Kasumi-1 (cell line): ENCODE data around the gene C14orf93.

Experiments used
- DNase-seq, 2 experiments: peaks; one replicate each; lab custom pipeline; 2025; lab: John Stamatoyannopoulos, UW

C14orf93 gene

GRCh38 chr14:23009939-23010726, at the start of gene C14orf93:
Gene C14orf93 (minus strand): TSS chr14:23010143. CDS start chr14:22999023, 11,120 bp downstream.
- peak; percentile 69 to 71 for DNase-seq

GRCh38 chr14:23058654-23059504, 48.9 kb upstream of the C14orf93 start:
- DNase-seq: no peak

- no peak for DNase-seq
These were observed 48.1 kb upstream of the C14orf93 start for GRCh38 chr14:23057757-23058653.

- DNase-seq: no peak
These were observed 47.2 kb upstream of the C14orf93 start, which contains the start of gene CDH24 for GRCh38 chr14:23056956-23057756. Gene CDH24 (minus strand): TSS chr14:23057520. CDS start chr14:23055733, 1,787 bp downstream.

GRCh38 chr14:23056145-23056955, 46.4 kb upstream of the C14orf93 start:
- DNase-seq: no peak

GRCh38 chr14:23055621-23056144, 45.7 kb upstream of the C14orf93 start:
- DNase-seq: no peak

GRCh38 chr14:23055147-23055550, 45.2 kb upstream of the C14orf93 start:
- DNase-seq: no peak

GRCh38 chr14:23054000-23054811, 44.3 kb upstream of the C14orf93 start:
- DNase-seq: no peak

GRCh38 chr14:23053426-23053825, 43.5 kb upstream of the C14orf93 start:
- DNase-seq: no peak

- no peak for DNase-seq
These were observed 42.7 kb upstream of the C14orf93 start for GRCh38 chr14:23052671-23053070.

GRCh38 chr14:23052182-23052623, 42.3 kb upstream of the C14orf93 start:
- no peak for DNase-seq

- no peak for DNase-seq
These were observed 41.5 kb upstream of the C14orf93 start for GRCh38 chr14:23051141-23052057.

GRCh38 chr14:23049011-23049410, 39.1 kb upstream of the C14orf93 start:
- no peak for DNase-seq

GRCh38 chr14:23047751-23048693, 38.1 kb upstream of the C14orf93 start:
- no peak for DNase-seq

- no peak for DNase-seq
These were observed 37.2 kb upstream of the C14orf93 start for GRCh38 chr14:23047034-23047634.
